Measurements from ENCODE around the gene PTPRM.

PTPRM gene

GRCh38 chr18:7657050-7657449 is 89.9 kb downstream of the PTPRM start:
- Histone ChIP-seq H3K27ac (ENCODE audit: extremely low read depth, low read depth, low read length) (no peak overlapping the region), H3K9me3 (ENCODE audit: control insufficient read depth, insufficient read depth, low read depth, low read length) (no peaks in the 10 kb centered on the region; the same call in 1 of the 2 replicates), H3K4me1 (ENCODE audit: control insufficient read depth, insufficient read depth, low read length) (no peaks in the 10 kb centered on the region; the same call in 1 of the 2 replicates), H3K4me3 (ENCODE audit: low read depth, low read length) (no peak overlapping the region), H3K36me3 (ENCODE audit: control insufficient read depth in 2 of 2, insufficient read depth in 1 of 2, low read length in 2 of 2) (no peaks in the 10 kb centered on the region)
- no peak for TF ChIP-seq MYNN (tag by site-specific recombination; IDR thresholded peaks at IDR 0.05; ENCODE audit: borderline replicate concordance)
- no peak for TF ChIP-seq ZNF138 (tag by site-specific recombination; IDR thresholded peaks at IDR 0.05; ENCODE audit: borderline replicate concordance)
- no peak for TF ChIP-seq ELK4 (IDR thresholded peaks at IDR 0.05; ENCODE audit: borderline replicate concordance, low read depth, low read length)
- TF ChIP-seq ZNF133 (tag by site-specific recombination; IDR thresholded peaks at IDR 0.05) = no peak
- no peak for TF ChIP-seq ZNF704 (tag by site-specific recombination; IDR thresholded peaks at IDR 0.05)
- no peak for TF ChIP-seq ZNF544 (tag by site-specific recombination; IDR thresholded peaks at IDR 0.05)
- no peak for TF ChIP-seq ZNF211 (tag by site-specific recombination; IDR thresholded peaks at IDR 0.05; ENCODE audit: low read depth)
- ChIA-PET CTCF (interaction anchor here (0.7 to 1.0 kb wide), 2 partner anchors 28 to 32 kb away, joined by 3 read pairs; no protein-coding TSS in a partner anchor), POLR2A (no interaction called here)

- H3K9me3 ChIP-seq (ENCODE audit: control insufficient read depth, insufficient read depth, low read depth, low read length) = no peaks in the 10 kb centered on the region; the same call in 1 of the 2 replicates
- ChIA-PET POLR2A (no interaction called here), CTCF (interaction anchor here (1.0 kb wide), 1 partner anchor 31 kb away, joined by 3 read pairs; no protein-coding TSS in a partner anchor)
- H3K4me1 ChIP-seq (ENCODE audit: control insufficient read depth, insufficient read depth, low read length) = no peaks in the 10 kb centered on the region; the same call in 1 of the 2 replicates
- no peak overlapping the region for H3K27ac ChIP-seq (ENCODE audit: extremely low read depth, low read depth, low read length)
- H3K4me3 ChIP-seq (ENCODE audit: low read depth, low read length) = no peak overlapping the region
- no peaks in the 10 kb centered on the region for H3K36me3 ChIP-seq (ENCODE audit: control insufficient read depth in 2 of 2, insufficient read depth in 1 of 2, low read length in 2 of 2)
- TF ChIP-seq ZNF239 (tag by site-specific recombination; IDR thresholded peaks at IDR 0.05) (no peak), ZNF211 (tag by site-specific recombination; IDR thresholded peaks at IDR 0.05; ENCODE audit: low read depth) (no peak), ZNF18 (tag by site-specific recombination; IDR thresholded peaks at IDR 0.05) (no peak), ZNF302 (tag by site-specific recombination; IDR thresholded peaks at IDR 0.05; ENCODE audit: low read depth) (no peak), ZNF660 (tag by site-specific recombination; IDR thresholded peaks at IDR 0.05) (no peak), ZNF626 (tag by site-specific recombination; IDR thresholded peaks at IDR 0.05) (no peak), ZNF175 (tag by site-specific recombination; IDR thresholded peaks at IDR 0.05) (no peak), INSM2 (tag by site-specific recombination; IDR thresholded peaks at IDR 0.05) (no peak), ZNF2 (tag by site-specific recombination; IDR thresholded peaks at IDR 0.05) (no peak), KLF7 (tag by site-specific recombination; IDR thresholded peaks at IDR 0.05; ENCODE audit: borderline replicate concordance) (no peak), ZSCAN5A (tag by site-specific recombination; IDR thresholded peaks at IDR 0.05) (no peak), BCL11A (tag by site-specific recombination; IDR thresholded peaks at IDR 0.05; ENCODE audit: low read depth) (no peak), ZNF830 (tag by site-specific recombination; IDR thresholded peaks at IDR 0.05; ENCODE audit: low read depth) (no peak), ZNF155 (tag by site-specific recombination; IDR thresholded peaks at IDR 0.05) (no peak), ZNF518A (tag by site-specific recombination; conservative IDR thresholded peaks at IDR 0.05; ENCODE audit: low read depth) (no peak)
Observed at GRCh38 chr18:7657937-7658336, 90.8 kb downstream of the PTPRM start.

All from HEK293 (cell line).